ENCODE results near the gene DENND2A.
"Not testable (repeated sequence)": the region's sequence is repeated elsewhere in the genome, so short reads cannot be mapped to it uniquely, and the experiment has no call there.

Gene DENND2A

DNA sequence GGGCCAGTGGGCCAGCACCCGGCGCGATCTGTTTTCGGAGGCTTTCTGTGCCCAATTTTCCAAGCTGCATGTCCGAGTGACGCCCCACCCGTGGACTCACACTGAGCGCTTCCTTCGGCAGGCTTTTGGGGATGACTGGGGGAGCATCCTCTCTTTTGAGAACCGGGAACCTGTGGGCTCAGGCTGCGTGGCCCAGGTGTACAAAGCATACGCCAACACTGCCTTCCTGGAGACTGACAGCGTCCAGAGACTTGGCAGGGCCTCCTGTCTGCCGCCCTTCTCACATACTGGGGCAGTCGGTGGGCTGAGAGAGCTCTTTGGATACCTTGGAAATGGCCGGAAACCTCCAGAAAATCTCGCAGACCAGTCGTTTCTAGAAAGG, 33.2 kb upstream of the DENND2A start:
- no peak for DNase-seq

DNA sequence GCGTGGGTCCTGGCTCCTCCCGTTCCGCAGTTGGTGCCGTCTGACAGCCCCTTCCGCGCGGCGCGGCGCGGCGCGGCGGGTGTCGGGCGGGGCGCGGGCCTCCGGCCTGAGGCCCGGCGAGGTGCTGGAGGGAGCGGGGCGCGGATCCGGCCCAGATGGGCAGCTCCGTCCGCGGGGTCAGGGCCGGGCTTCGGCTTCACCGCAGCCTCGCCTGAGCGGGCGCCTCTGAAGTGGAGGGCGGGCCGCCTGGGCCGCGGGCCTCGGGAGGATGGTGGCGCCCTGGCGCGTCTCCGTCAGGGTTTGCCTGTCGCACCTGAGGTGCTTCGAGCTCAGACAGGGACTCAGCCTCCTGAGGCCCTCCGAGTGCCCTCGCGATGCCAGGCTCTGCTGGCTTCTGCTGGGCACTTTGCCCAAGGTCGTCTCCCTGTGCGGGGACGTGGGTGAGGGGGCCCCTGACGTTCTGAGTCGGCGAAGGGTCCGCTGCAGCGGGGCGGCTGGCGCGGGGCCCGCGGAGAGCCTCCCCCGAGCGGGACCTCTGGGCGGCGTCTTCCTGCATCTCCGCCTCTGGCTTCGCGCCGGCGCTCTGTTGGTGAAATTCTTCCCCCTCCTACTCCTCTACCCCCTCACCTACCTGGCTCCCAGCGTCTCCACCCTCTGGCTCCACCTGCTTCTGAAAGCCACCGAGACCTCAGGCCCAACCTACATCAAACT, 32.6 kb upstream of the DENND2A start:
- peak; percentile 67 for DNase-seq

DNA sequence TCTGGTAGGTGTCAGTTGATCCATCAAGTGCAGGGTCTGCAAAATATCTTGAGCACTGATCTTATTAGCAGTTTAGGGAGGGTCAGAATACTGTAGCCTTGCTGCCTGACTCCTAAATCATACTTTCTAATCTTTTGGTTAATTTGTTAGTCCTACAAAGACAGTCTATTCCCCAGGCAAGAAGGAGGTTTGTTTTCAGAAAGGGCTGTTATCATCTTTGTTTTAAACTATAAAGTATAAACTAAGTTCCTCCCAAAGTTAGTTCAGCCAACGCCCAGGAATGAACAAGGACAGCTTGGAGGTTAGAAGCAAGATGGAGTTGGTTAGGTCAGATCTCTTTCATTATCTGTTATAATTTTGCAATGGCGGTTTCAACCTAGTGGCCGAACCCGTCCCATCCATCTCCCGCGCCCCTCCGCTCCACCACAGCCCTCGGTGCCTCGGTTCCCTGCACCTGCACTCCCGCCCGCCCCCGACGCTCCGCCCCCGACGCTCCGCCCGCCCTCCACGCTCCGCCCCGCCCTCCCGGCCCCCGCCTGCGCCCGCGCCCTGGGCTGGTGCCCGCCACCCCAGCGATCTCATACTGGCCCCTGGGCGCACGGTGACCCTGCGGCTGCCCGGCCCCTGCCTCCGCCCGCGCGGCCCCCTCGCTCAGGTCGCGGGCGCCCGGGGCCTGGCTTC, 31.9 kb upstream of the DENND2A start, which contains the start of gene ADCK2:
TSS of gene ADCK2 (plus strand) at position 564 of the 681 bp plus-strand sequence. CDS start 386 bp downstream, outside the sequence.
- peak; percentile 42 for DNase-seq

DNA sequence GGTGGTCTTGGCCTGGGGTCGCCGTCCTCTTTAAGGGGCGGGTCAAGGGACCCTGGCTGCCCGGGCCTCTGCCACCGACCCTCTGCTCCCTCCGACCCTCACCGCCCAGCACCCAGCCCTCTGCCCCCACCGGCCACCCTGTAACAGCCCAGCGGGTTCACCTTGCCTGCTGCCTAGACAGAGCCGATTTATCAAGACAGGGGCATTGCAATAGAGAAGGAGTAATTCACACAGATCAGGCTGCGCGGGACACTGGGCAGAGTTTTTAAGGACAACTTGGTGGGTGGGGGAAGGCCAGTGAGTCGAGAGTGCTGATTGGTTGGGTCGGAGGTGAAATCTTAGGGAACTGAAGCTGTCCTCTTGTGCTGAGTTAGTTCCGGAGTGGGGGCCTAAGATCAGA, 31.4 kb upstream of the DENND2A start:
- DNase-seq = no peak

DNA sequence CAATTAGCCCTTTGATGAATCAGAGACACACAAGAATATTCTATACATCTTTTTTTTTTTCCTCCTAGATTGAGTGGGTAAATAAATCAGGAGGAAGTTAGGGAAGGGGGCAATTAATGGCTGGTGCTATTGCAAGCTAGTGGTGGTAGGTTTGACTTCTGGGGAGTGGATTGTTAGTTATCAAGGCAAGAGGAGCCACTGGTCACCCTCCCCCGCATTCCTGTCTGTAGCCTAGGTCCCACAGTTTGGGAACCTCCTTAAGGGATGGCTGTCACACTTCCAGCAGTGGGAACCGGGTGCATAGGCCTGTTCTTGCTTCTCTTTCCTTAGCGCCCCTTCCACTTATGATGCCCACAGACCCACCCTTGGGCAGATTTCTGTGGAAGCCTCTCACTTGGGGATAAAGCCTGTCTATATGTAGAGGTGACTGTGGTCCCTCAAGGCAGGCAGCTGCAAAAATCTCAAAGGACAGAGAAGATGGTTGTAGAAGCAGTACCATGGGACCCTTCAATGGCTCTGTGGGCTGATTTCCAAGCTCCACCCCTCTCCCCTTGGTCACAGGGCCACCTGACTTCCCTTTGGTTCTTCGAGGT, 29.8 kb upstream of the DENND2A start:
- DNase-seq = no peak

DNA sequence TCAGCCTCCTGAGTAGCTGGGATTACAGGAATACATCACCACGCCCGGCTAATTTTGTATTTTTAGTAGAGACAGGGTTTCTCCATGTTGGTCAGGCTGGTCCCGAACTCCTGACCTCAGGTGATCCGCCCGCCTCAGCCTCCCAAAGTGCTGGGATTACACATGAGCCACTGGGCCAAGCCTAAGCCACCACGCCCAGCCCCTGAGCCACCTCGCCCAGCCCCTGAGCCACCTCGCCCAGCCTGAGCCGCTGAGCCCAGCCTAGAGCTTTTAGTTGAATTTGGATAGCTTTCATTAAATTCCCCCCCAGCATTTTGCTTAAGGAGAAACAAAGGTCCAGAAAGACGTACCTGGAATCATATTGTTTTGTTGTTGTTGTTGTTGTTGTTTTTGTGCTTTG, 29.2 kb upstream of the DENND2A start:
- not testable (repeated sequence) for DNase-seq

DNA sequence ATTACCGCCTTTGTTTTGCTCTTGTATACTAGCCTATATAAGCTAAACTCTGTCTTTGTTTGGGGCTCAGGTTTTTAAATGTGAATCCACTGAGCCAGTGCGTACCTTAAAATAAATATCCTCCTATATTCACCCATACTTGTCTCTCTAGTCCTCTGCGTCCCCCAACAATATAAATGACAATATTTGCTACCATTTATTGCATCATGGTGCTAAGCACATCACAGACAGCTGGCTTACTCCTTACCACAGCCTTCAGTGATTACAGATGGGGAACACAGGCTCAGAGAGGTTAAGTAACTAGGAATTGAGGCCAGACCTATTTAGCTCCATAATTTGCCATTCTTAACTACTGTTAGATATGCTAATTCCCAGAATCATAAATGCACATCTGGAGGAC, 28.7 kb upstream of the DENND2A start:
- DNase-seq = no peak

DNA sequence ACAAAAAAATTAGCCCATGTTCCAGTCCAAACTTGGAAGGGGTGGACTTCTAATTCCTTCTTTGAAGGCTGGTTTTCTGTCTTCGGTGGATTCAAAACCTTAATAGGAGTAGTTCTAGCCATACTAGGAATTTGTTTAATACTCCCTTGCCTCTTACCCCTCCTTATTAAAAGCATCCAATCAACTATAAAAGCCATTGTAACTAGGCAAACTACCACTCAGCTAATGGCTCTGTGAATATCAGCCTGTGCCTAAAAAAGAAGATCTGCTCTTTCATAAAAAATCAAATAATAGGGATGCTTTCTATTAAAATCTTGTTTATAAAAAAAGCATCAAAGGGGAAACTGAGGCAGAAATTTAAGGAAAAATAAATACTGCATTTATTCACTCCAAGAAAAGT, 28.0 kb upstream of the DENND2A start:
- no peak for DNase-seq

DNA sequence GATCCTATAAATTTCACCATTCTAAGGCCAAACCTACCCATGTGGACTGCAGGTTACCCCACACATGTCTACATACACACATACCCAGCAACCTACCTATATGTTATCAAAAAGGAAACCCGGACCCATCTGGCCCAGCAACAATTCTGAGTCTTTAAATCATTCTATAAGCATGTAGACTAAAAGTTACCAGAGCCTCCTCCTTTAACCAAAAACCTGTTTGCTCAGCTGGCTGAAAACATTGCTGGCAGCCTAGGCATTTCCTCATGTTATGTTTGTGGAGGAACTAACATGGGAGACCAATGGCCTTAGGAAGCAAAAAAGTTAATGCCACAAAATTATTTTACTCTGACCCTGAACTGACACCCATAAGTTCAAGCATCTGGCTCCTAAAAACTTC, 26.9 kb upstream of the DENND2A start:
- no peak for DNase-seq

DNA sequence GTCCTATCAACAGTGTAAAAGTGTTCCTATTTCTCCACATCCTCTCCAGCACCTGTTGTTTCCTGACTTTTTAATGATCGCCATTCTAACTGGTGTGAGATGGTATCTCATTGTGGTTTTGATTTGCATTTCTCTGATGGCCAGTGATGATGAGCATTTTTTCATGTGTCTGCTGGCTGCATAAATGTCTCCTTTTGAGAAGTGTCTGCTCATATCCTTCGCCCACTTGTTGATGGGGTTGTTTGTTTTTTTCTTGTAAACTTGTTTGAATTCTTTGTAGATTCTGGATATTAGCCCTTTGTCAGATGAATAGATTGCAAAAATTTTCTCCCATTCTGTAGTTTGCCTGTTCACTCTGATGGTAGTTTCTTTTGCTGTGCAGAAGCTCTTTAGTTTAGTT, 22.3 kb upstream of the DENND2A start:
- not testable (repeated sequence) for DNase-seq

DNA sequence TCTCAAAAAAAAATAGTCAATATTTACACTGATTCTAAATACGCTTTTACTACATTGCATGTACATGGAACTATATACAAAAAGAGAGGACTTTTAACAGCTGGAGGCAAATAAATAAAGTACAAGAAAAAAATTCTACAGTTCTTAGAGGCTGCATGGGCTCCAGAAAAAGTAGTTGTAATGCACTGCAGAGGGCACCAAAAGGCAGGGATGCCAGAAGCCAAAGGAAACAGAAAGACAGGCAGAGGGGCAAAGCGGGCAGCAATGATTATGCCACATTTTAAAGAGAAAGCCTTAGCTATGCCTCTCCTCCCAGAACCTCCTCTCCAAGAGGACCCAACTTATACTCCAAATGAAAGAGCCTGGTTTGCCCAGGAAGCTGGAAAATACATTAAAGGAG, 20.5 kb upstream of the DENND2A start:
- no peak for DNase-seq

DNA sequence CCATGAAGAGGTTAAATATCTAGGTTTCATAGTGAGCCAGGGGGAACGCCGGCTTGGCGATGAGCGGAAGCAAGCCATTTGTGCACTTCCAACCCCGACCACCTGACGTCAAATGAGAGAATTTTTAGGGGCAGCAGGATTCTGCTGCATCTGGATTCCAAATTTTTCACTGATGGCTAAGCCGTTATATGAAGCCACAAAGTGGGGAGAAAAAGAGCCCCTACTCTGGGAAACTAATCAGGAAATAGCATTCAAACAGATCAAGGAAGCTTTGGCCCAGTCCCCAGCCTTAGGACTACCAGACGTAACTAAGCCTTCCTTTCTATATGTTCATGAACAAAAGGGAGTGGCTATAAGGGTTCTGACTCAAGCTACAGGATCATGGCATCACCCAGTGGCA, 19.2 kb upstream of the DENND2A start:
- no peak for DNase-seq

DNA sequence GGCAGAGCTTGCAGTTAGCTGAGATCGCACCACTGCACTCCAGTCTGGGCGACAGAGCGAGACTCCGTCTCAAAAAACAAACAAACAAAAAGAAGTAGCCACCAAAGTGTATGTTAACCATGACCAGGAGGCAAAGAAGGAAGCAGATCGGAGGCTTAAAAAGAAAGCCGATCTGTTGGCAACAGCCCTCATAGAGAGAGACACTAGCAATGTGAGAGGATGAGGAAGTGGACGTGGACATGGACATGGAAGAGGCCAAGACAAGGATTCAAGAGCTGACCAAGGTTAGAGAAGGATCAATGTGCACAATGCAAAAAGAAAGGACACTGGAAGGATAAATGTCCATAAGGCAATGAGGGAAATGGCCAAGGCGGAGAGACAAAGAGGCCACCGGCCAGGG, 17.3 kb upstream of the DENND2A start:
- DNase-seq = no peak

DNA sequence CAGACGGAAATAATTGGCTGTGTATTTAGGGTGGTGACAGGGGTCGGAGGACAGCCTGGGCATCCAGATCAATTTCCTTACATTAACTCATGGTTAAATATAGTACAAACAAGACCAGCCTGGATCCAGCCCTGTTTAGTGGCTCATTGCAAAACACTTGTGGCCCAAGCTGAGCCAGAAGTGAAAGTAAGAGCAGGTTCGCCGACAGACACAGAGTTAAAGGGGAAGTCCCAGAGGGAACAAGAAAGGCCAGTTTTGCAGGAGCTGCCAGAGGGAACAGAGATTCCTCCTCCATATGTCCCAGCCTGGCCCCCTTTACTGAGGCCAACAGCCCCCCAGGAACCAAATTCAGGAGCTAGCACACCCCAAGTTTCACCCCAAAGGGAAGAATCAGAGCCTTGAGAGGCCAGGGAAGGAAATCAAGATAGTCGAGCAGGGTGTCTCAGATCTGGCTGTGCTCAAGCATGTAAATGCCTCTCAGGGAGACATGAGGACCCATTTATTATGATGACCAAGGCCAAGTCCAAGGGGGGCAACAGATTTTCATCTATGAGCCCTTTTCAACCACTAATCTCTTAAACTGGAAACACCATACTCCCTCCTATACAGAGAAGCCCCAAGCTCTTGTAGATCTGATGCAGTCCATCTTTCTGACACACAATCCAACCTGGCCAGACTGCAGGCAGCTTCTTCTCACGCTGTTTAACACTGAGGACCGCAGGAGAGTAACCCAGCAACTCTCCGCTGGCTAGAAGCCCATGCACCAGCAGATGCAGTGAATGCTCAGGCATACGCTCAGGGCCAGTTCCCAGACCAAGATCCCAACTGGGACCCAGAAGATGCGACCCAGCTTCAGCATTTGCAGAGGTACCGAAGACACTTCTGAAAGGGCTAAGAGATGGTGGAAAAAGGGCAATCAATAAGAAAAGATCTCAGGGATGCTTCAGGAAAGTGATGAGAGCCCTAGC, 16.2 kb upstream of the DENND2A start:
- DNase-seq = no peak

DNA sequence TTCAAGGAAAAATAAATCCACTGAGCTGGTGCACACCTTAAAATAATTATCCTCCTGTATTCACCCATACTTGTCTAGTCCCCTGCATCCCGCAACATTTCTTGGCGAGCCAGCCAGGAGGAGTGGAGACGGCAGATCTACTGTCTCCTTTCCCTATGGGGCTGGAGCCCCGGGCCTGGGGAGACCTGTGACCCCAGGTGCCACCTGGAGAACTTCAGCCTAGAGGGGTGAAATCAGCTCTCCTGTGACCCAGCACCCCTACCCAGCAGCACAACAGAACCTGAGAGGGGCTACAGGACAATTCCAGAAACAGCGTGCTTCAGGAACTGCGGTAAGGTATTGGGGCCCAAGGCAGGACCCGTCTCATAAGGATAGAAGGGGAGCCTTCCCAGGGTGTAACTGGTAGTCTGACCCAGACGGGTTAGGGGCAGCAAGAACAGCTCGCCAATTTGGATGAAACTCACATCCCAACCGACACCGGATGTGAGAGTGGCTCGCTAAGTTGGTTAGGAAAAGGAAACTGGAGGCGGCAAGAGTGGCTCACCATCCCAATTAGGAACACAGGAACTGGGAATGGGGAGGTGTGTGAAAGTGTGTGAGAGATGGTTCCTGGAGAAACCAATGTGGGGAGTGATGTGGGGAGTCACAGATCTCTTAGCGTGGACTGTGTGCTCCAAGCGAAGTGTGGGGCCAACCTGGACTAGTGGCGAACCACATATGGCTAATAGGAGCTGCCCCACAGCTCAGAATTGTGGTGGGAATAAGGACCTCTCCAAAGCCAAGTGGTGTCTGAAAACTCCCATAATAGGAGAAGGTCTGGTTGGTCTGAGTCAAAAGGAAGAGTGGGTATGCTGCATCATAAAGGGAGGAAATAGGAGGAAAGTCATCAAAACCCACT, 15.1 kb upstream of the DENND2A start:
- no peak for DNase-seq

DNA sequence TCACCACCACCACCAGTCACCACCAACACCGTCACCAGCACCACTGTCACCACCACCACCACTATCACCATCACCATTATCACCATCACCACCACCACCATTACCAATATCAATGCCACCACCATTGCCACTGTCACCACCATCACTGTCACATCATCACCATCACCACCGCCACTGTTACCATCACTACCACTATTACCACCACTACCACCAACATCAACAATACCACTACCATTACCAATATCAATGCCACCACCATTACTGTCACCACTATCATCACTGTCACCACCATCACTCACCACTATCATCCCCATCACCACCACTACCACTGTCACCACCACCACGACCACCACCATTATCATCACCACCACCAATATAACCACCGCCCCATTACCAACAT, 14.0 kb upstream of the DENND2A start:
- DNase-seq = no peak

DNA sequence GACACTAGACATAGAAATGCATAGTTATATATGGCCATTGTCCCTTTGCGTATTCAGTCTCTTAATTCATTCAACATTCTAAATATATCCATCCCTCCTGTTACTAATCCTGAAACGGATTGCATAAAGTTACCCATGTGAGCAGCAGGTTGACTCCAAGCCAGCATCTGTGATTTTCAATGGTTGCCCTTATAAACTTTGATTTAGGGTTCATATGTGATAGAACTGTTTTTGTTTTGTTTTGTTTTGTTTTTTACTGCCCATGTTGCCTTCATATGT, 13.4 kb upstream of the DENND2A start:
- DNase-seq = no peak

DNA sequence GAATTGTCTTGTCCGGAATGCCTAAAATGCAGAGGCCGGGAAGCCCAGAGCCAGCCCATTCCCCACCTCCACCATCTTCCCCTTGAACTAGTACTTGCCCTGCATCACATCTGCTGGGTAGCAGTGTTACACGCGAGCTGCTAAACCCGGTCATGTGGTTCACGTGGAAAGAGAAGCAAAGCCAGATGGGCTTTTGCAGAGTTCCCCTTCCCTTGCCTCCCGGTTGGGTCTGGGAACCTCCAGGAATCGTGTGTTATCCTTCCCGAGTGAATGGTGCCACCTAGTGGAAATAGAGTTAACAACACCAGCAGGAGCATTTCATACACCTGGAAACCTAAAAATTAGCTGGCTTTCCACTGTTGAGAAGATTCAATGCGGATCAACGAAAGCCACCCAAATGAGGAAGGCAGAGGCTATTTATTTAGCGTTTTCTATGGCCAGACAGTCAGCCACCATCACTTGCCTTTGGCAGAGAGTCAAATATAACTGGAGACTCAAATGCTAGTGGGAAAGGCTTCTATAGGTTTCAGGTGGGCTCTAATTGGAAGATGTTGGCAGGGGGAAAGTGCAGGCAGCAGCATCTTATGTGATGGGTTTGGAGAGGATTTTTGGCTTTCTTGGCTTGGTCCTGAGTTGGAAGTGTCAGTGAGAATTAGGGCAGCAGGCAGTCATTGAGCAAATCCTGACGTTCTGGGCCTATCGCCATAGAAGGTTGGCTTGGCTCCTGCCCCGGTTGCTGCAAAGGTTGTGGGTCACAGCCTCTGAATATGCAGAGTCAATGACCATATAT, 12.9 kb upstream of the DENND2A start:
- DNase-seq = peak; percentile 78

DNA sequence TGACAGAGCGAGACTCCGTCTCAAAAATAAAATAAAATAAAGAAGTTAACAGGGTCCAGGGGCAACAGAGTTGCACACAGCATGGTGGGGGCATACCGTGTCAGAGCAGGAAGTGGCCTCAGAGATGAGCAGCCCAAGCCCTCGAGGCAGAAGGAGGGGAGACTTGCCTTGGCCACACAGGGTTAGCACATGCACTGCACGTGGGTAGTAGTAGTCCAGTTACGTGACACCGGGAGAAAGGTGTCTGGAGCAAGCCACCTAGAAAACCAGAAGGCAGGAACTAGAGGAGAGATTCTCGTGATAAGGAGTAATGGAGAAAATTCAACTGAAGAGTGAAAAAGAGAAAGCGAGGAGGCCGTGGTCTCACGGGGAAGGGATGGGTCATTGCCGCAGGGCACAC, 9.8 kb upstream of the DENND2A start:
- no peak for DNase-seq

DNA sequence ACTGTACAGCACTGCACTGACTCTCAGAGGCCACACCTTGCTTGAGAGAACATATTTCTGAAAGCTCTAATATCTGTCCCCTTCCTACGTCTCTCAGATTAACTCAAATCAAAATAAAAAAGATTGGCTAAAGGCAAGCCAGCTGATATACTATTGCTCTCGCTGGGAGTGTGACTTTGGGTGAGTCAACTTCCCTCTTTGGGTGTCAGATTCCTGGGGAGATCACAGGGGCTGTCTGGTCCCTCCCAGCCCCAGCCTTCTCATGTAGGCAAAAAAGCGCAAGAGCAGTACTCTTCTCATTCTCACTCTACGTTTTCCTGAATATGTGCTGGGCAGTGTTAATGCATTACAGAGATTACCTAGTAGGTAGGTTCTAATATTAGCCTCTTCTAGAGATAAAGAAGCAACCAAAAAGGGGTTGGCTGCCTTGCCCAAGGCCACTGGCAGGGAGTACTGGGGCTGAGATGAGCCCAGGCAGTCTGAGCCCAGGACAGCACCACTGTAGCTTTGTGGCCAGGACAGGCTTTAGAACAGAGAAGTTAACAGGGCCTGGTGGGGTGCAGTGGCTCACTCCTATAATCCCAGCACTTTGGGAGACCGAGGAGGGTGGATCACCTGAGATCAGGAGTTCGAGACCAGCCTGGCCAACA, 9.1 kb upstream of the DENND2A start:
- no peak for DNase-seq
